ENCODE data around the gene GIPR.

DNA sequence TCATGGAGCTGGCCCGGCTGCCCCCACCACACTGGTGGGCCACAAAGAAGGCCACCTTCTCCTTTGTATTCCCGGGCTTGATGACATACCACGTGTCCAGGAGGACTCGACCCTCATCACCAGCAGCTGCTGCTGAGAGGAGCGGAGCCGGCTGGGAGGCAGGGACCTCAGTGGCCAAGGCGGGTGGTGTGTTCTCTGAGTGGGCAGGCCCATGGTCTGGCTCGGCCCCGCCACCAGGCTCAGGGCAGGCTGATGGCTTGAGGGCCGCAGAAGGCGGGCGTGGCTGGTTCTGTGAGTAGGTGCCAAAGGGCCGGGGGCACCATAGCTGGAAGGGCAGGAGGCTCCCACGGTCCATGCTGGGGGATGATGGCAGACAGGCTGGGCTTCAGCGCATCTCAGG lies 45.1 kb downstream of the GIPR start:
- TF ChIP-seq, protein P1, sequence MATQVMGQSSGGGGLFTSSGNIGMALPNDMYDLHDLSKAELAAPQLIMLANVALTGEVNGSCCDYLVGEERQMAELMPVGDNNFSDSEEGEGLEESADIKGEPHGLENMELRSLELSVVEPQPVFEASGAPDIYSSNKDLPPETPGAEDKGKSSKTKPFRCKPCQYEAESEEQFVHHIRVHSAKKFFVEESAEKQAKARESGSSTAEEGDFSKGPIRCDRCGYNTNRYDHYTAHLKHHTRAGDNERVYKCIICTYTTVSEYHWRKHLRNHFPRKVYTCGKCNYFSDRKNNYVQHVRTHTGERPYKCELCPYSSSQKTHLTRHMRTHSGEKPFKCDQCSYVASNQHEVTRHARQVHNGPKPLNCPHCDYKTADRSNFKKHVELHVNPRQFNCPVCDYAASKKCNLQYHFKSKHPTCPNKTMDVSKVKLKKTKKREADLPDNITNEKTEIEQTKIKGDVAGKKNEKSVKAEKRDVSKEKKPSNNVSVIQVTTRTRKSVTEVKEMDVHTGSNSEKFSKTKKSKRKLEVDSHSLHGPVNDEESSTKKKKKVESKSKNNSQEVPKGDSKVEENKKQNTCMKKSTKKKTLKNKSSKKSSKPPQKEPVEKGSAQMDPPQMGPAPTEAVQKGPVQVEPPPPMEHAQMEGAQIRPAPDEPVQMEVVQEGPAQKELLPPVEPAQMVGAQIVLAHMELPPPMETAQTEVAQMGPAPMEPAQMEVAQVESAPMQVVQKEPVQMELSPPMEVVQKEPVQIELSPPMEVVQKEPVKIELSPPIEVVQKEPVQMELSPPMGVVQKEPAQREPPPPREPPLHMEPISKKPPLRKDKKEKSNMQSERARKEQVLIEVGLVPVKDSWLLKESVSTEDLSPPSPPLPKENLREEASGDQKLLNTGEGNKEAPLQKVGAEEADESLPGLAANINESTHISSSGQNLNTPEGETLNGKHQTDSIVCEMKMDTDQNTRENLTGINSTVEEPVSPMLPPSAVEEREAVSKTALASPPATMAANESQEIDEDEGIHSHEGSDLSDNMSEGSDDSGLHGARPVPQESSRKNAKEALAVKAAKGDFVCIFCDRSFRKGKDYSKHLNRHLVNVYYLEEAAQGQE (IDR thresholded peaks at IDR 0.05; ENCODE audit: insufficient read depth in 1 of 2, low read depth in 2 of 2, low read length in 2 of 2) = no peak
- TF ChIP-seq POLR2AphosphoS5 (IDR thresholded peaks at IDR 0.05; ENCODE audit: low read depth, low read length) (no peak), TAF1 (IDR thresholded peaks at IDR 0.05; ENCODE audit: borderline replicate concordance, insufficient read depth, low read length) (no peak), SIN3A (IDR thresholded peaks at IDR 0.05; ENCODE audit: borderline replicate concordance, insufficient read depth, low read length) (no peak)

Data from PFSK-1 (cell line).